GM21515 (cell line): Measurements from ENCODE around the gene ITM2C.

ENCODE experiments used
- ATAC-seq: cut with Tn5 transposase; IDR thresholded peaks from one replicate; pipeline ENCODE4 v1.9.1; 2021; ENCODE audit not compliant: unreplicated experiment

The ITM2C gene

DNA sequence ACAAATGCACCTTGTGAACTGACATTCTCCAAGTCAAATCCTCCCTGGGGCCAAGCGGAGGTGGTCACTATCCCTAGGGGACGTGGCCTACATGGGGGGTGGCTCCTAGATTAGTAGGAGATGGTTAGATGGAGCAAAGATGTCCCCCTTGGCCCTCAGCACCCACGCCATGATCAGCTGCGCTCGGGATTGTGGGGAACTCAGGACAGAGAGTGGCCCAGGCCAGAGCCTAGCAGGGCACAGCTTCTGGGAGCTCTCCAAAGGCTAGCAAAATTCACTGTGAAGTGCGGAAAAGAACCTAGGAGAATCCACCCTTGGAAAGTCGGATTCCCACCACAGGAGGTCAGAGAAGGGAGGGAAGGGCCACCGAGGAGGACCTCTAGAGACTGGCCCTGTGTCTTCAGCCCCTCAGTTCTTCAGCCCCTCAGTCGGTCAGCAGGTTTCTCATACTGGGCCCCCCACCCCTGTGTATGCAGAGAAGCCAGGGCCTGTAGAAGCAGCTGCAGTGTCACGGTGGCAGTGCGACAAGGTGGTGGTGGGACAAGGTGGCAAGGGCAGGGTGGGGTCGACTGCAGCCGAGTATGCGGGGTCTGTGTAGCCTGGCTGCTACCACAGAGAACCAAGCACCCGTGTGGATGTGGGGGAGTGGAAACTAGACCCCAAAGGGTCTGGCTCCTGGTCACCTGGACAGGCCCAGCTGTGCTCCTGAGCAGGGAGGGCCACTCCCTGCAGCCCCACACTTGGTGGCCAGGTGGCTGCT, 41.9 kb downstream of the ITM2C start:
- ATAC-seq = no peak

DNA sequence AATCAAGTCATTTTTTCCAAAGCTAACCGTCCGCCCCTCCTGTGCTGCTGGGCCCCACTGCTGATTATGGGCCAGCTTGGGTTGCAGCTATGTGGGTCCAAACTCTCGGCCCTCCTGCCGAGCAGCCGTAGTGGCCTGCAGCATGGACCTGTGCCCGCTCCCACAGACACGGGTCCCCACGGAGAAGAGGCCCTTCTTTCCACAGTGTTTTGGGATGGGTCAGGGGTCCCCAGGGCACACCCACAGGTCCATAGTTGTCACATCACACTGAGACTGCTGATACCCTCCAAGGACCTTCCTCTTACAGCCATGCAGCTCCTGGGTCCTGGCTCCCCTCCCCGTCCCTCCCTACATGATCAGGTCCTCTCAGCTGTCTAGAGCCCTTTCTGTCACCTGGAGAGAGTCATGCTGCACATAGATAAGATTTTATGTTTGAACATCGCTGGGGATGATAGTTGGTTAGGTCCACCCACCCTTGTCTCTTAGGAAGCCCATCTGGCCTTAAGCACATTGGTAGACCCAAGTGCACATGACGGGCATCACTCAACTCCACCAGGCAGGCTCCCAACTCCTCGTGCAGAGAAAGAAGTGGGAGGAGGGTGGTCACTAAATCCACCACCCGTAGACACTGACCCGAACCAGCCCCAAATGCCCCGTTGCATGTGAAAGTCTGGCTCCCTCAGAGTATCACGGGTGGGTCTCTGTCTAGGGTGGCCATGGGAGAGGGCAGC, 42.8 kb downstream of the ITM2C start:
- ATAC-seq = no peak

DNA sequence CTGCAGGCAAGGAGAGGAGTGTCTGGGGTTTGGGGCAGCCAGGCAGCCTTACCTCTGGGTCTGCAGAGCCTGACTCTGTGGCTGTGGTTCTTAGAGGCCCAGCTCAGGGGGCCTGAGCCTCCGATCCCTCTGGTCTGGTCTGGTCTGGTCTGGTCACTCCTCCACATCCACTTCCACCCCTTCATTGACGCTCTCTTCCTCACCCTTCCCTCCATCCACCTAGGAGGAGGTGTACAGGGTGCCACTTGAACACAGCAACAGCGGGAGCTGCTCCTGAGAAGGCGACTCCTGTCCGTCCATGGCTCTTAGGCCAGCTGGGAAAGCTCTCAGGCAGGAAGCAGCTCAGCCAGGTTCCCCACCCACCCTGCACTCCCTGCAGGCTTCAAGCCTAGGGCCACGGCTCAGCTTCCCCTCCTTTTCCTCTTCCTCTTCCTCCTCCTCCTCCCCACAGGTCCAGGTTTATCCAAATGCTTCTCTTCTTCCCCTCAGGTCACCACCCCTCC, 43.4 kb downstream of the ITM2C start:
- ATAC-seq = no peak

DNA sequence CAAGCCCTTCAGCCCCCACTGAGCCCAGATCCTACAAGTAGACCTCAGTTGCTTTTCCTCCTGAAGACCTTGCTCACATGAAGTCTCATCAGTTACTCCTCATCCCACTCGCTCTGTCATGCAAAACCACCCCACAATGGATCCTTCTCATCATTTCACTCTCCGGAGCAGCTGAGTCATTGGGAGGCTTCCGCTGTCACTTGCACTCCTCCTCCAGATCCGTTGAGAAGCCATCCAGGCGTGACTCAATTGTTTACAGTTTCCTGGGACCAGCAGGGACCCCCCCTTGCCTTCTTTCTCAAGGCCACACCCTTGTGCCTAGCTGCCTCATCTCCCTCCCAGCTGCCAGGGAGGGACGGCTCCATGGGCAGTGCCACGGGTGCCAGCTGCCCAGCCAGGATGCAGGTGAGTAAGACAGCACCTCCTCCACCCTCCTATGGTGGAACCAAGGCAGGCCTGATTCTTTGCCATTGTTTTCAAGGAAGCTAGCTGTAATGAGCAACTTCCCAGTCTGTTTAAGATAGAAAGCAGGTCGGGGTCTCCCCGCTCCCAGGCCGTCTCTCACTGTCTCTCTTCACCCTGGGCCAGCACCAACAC, 44.0 kb downstream of the ITM2C start:
- no peak for ATAC-seq

DNA sequence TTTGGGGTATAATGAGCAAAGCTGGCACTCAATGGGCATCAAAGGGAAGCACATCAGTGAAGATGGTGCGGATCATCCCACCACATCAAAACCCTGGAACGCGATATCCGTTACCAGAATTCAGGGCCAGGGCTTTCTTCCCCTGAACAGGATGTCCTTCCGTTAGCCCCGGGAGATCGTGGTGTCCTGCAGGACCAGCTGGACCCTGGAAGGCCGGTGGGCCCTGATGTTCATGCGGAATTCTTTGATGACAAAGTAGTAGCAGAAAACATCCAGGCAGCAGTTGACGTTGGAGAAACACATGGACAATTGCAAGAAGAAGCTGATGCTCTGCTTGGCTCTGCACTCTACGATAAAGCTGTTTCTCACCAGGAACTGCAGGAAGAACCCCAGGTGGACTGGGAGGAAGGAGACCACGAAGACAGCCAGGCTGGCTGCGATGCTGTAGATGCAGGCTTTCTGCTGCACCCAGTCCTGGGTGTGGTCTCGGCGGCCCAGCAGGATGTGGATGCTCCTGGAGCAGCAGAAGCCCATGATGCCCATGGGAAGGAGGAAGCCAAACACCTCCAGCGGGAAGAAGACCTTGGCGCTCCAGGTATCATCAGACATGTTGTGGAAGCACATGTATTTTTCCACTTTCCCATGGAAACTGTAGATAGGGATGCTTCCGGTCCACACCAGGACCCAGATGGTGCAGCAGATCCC, 45.3 kb downstream of the ITM2C start:
- no peak for ATAC-seq

DNA sequence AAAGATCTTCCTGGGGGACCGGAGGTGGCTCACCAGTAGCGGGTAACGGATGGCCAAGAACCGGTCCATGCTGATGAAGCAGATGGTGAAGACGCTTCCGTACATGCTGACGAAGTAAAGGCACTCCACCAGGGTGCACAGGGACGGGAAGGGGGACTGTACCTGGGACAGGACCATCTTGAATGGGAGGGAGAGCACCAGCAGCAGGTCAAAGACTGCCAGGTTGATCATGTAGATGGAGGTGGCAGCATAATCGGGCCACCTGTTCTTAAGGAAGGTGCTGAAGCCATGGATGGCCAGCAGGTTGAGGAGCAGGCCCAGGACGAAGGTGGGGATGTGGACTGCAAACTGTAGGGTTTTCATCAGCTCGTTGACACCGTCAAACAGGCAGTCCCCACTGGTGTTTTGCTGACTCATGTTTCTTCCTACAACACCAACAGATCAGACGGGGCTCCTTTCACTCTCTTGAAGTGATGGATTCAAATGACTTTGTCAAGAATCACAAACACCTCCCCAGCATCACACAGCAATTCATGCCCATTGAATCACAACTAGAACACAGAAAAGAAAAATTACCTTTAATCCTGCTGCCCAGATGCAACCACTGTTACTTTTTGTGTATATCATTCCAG, 45.9 kb downstream of the ITM2C start:
- ATAC-seq = no peak

DNA sequence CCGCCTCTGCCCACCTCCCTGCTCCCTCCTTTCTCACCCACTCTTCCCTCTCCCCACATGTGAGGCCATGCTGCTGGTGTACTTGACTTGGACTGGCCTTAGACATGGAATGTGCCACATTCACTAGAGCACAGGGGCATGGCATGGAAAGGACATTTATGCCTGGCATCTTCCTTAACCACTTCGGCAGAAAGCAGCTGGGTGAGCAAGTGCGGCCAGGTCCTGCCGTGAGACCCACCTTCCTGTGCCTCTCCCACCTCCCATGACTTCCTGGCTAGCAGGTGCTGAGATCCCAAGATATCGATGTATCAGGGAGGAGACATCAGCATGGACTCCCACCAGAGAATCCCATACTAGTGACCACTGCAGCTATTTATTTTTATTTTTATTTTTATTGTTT, 47.3 kb downstream of the ITM2C start:
- ATAC-seq = no peak

DNA sequence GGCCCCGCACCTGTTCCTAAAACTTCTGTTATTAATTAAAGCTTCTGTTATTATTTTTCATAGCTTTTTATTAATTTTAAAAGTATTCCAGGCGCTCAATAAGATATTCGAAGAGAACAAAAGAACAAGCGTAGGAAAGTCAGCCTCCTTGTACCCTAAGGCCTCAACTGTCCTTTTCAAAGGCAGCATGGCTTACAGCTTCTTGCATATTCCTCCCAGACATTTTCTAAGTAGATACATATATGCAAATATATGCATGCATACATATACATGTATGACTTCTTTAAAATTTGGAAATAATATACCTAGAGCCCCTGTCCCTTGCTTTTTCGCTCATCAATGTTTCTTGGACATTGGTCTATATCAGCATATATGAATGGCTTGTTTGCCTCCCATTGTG, 48.0 kb downstream of the ITM2C start:
- ATAC-seq = no peak

- no peak for ATAC-seq
These were observed 48.8 kb downstream of the ITM2C start for GRCh38 chr2:230913406-230914143.

DNA sequence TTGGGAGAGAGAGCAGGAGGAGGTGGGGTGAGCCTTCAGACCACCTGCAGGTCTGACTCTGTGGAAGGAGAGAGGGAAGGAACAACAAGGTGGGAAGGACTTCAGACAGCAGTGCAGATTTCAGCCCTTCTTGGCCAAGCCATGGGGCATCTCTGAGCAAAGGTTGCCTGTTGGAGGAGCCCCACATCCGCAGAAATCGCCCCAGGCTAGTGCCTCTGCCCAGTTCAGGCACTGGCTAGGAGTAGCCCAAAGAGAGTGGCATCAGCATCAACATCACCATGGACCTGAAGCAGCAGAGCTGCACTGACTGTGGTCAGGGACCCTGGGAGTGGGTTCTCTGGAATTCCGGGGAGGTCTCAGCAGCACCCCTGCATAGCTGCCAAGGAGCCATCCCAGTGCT, 50.1 kb downstream of the ITM2C start:
- ATAC-seq = no peak

GRCh38 chr2:230915319-230915718, 50.6 kb downstream of the ITM2C start:
- ATAC-seq = no peak

- no peak for ATAC-seq
These were observed 51.5 kb downstream of the ITM2C start for GRCh38 chr2:230916218-230916617.

DNA sequence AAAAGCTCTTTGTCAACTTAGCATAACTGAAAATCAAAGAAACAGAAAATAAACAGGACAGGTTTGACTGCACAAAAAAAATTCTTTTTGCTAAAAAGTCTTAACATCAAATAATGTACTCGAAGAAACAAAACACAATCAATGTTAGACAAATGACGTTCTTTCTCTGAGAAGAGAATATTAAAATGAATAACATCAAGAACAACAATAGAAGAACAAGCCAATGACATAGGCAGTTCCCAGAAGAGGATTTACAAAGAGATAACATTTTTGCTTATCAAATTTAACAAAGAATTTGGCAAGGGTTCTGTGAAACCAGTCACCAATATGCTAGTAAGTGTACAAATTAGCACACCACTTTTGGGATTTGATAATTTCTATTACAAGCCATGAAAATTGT, 54.5 kb downstream of the ITM2C start:
- ATAC-seq = no peak

DNA sequence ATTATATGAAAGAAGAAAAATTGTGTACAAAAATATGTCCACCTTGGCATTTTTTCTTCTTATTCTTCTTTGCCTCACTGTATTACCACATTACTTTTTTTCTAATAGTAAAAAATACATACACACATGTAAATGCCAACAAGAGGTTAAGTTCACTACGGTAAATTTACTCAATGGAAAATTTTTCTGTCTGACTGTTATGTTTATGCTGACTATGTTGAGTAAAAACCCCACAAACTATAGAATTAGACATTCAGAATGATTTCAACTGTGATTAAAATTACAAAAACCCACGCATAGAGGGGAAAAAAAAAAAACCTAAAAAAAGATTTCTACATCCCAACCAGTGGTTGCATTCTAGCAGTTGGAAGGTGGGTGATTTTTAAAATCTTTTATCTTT, 54.9 kb downstream of the ITM2C start:
- ATAC-seq = no peak

DNA sequence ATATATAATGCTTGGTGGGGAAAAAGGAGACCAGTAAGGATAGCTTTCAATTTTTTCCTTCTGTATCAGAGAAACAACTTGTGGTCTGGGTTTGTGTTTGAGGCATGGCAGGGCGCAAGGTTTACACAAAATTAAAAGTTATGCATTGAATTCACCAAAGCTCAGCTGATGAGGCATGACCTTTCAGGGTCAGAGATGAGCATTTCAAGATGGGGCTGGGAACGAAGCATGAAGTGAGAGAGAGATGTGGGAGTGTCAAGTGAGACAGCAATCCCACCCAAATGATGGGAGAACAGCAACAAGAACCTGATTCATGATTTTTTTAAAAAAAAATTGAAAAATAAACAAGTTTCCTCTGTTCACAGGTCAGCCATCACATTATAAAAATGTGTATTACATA, 55.4 kb downstream of the ITM2C start:
- no peak for ATAC-seq

DNA sequence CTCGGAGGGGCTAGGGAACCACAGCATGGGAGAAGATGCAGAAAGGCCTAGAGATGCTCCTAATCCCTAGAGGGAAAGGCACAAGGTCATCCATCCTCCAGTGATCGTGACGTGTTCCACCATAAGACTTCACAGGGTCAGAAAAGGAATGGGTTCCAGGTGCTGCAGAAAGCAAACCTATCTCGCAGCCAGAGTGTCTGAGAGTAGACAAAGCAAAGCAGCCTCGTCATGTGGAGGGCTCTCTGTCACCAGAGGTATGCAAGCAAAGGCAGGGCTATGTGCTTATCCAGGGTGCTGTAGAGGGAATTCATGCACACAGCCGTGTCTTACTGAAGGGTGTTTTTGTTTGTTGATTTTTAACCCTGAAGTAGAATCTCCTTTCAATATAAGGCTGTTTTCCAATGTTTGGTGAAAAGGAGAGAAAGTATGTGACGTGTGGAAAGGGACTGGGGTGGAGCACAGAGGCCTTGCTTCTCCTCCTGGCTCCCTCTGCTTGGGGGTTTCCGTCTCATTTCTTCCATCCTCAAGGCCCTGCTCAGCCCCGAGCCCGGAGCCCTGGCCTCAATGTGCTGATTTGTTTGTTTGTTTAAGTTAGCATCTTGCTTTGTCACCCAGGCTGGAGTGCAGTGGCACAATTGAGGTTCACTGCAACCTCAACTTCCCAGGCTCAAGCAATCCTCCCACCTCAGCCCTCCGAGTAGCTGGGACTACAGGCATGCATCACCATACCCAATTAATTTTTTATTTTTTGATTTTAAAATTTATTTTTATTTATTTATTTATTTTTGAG, 57.3 kb downstream of the ITM2C start:
- ATAC-seq = no peak

GRCh38 chr2:230922951-230923717, 58.4 kb downstream of the ITM2C start:
- ATAC-seq = no peak

DNA sequence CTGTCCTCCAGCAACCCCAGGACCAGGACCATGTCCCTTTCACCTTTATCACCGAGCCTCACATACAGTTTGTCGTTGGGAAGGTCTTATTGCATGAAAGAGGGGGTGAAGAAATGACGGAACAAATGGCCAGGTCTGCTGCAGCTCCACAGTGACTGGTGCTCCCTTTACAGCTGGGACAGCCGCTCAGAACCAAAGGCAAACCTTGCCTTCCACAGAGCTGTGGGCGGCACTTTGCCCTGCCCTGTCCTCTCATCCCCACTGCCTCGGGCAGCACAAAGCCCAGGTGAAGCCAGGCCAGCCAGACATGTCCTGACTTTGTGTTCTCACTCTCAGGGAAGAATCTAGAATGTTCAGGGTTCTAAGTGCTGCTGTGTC, 59.3 kb downstream of the ITM2C start:
- no peak for ATAC-seq
